Raji (cell line): Measurements from ENCODE around the gene LCAT.

ENCODE experiments used
- POLR2A ChIP-seq: IDR thresholded peaks from 2 replicates; pipeline ENCODE4 v1.6.1; 2011; ENCODE audit warnings: low read depth, low read length, control low read depth; ENCODE audit not compliant: insufficient read depth

The LCAT gene, protein sequence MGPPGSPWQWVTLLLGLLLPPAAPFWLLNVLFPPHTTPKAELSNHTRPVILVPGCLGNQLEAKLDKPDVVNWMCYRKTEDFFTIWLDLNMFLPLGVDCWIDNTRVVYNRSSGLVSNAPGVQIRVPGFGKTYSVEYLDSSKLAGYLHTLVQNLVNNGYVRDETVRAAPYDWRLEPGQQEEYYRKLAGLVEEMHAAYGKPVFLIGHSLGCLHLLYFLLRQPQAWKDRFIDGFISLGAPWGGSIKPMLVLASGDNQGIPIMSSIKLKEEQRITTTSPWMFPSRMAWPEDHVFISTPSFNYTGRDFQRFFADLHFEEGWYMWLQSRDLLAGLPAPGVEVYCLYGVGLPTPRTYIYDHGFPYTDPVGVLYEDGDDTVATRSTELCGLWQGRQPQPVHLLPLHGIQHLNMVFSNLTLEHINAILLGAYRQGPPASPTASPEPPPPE

DNA sequence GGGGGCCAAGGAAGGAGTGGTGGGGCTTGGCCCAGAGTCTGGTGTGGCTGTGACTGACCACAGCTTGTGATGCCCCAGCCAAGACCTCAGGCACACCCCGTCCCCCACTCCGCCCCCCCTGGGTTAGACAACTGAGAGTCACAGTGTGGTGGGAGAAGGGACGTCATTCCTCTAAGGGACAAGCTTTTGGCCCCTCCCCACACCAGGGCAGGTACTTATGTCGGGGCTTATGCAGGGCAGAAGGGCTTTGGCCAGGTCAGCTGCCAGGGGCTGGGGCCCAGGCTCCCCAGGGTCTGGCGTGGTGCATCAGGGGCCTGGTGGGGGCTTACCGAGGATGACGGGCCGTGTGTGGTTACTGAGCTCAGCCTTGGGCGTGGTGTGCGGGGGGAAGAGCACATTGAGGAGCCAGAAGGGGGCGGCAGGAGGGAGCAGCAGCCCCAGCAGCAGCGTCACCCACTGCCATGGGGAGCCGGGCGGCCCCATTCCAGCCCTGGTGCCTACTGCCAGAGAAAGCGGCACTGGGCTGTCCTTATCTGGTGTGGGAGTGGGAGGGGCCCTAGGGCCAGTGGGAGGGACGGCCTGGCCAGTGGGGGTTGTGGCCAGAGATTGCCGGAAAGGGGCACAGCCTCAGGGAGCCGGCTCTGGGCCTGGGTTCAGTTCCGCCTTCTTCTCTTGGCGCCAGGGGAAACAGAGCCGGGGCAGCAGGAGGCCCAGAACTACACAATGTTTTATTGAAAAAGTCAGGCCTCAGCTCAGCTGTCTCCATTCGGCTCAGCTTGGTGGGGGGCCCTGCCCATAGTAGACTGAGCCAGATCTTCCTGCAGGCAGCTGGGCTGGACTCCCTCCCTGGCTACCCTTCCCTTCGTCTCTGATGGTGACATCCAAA is at the start of gene LCAT:
Gene LCAT (minus strand): TSS at position 502 of the 886 bp plus-strand sequence. CDS start 19 bp downstream, at position 483.
- TF ChIP-seq POLR2A = no peak

DNA sequence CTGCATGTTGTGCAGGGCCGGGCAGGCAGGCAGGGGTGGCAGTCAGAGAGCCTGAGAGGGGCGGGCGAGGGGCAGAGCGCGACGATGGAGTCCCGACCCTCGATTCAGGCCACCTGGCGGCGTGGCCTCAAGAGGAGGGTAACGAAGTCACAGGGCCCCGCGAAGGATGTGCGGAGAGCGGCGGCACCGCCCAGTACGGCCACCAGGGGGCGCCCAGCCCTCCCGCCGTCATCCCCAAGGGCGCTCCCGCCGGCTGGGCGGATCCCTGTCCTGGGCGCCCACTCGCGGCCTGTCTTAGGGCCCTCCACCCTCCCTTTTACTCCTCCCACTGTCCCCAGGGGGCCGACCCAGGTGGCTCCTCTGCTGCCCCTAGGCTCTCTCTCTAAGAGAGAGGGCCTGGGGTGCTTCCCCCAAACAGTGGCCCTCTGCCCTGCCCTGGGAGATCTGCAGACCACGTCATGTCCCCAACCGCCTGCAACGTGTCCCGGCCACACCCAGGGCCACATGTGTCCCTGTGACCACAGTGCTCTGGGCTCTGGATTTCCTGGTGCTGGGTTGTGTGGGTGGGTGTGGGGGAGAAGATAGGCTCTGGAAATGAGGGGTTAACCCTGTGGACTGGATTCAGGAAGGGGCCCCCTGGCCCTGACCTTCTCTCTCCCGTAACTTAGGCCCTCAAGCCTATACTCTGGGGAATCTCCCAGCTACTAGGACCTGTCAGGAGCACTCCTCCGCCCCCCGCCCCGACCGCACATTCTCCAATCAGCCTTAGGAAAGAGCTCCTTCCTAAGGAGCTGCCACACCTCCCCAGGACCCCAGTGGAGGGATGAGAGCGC is 49.5 kb upstream of the LCAT start:
- peak; percentile 39 for TF ChIP-seq POLR2A

DNA sequence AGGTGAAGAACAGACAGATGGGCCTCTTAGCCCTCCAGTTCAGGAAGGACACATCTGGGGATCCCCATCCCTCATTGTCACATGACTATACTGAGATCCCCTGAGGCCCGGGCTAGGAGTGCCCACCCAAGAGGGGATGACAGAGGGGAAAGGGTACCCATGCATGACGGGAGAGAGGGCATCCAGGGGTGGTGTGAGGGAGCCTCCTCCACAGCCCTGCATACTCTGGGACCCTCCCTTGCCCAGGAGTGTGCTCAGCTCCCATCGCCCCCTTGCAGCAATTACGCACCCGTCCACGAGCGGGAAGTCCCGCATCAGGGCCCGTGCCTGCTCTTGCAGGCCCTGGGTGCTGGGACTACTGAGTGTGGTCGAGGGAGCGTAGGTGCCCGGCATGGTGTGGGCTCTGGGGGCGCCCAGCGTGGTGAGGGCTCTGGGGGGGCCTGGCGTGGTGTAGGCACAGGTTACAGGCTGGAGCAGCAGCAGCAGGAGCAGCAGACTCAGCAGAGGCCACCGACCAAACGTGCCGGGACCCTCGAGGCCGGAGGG is 48.8 kb upstream of the LCAT start:
- TF ChIP-seq POLR2A = no peak; the same call in 1 of the 2 replicates

DNA sequence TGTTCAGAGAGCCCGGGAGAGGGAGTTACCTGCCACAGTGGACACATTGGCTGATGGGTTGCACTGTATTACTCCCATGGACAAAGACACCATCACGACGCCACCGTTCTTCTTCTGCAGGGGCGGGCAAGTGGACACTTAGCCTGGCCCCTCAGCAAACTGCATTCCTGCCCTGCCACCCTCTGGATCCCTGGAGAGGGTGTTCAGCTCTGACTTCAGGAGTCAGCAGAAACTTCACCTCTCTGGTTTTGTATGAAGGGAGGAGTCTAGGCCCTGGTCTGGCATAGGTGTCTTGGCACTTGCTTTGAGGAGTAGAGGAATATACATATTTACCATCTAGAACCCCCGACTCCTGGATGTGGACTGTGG is 46.1 kb upstream of the LCAT start:
- no peak for TF ChIP-seq POLR2A

DNA sequence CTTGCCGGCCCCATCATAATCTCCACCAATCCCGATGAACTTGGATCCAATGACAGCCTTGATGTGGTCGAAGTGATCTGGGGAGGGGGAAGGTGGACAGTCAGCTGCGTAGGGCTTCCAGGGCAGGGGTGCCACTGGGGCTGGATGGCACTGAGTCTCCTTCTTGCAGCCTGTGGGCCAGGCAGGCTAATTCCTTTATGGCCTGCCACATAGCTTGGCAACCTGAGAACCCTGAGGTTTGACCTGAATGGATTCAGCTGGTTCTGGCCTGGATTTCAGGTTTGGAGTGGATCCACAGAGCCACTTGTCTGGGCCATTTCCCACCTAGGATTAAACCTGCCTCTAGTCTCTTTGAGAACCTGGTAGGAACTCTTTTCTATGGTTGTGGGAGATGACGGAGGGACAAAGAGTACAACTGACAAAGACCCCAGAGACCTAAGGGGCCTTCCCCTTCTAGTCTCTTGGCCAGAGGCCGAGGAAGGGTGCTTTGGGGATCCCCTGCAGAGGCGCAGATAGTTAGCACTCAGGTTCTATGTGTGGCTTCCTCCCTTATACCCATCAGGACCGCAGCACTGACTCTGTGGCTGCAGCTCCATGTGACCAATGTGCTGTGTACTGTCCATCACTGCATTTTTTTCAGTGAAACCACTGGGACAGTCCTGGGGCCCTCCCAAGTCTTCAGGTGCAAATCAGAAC is 45.5 kb upstream of the LCAT start:
- no peak for TF ChIP-seq POLR2A

DNA sequence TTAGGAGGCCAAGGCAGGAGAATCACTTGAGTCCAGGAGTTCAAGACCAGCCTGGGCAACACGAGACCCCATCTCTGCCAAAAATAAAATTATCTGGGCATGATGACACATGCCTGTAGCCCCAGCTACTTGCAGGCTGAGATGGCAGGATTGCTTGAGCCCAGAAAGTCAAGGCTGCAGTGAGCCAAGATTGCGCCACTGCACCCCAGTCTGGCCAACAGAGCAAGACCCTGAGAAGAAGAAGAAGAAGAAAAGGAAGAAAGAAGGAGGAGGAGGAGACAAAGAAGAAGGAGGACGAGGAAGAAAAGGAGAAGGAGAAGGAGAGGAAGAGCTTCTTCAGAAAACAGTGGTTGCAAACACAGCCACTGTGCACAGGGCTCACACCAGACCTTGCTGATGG is 44.8 kb upstream of the LCAT start:
- TF ChIP-seq POLR2A = no peak

DNA sequence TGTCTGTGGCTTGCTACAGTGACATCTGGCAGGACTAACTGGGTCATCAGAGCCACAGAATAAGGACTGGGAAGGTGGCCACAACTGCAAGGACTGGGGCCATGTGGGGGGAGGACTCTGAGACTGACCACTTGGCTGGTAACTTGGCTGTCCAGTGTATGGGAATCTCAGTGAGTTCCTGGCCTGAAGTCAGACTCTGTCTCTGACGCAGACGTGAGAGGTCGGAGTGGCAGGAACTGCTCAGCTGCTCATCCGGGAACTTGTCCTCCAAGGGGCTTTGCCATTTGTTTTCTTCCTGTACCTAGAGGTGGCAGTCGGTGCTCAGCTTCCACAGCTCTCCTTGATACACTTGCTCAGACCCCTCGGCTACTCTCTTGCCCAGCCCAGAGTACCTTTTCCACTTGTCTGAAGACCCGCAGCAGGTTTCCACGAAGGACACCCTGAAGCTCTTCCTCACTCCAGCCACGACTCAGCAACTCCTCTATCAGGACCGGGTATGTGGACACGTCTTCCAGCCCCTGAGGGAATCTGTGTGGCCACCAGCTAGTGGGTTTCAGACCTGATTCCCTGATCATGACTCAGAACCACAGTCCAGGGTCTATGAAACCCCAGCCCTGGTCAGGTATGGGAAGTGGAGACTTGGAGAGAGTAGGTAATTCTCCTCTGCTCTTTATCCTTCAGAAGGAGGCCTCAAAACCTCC is 43.7 kb upstream of the LCAT start:
- no peak for TF ChIP-seq POLR2A

DNA sequence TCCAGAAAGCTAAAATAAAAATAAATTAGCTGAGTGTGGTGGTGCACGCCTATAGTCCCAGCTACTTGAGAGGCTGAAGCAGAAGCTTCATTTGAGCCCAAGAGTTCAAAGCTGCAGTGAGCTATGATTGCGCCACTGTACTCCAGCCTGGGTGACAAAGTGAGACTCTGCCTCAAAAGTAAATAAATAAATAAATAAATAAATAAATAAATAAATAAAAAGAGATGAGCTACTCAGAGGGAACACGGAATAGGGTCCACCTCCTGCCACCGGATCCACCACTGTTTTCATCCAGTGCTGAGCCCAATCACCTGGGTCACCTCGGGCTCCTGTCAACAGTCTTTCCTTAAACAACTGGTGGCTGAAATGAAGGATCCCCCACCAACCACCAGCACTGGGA is 43.0 kb upstream of the LCAT start:
- TF ChIP-seq POLR2A = no peak

DNA sequence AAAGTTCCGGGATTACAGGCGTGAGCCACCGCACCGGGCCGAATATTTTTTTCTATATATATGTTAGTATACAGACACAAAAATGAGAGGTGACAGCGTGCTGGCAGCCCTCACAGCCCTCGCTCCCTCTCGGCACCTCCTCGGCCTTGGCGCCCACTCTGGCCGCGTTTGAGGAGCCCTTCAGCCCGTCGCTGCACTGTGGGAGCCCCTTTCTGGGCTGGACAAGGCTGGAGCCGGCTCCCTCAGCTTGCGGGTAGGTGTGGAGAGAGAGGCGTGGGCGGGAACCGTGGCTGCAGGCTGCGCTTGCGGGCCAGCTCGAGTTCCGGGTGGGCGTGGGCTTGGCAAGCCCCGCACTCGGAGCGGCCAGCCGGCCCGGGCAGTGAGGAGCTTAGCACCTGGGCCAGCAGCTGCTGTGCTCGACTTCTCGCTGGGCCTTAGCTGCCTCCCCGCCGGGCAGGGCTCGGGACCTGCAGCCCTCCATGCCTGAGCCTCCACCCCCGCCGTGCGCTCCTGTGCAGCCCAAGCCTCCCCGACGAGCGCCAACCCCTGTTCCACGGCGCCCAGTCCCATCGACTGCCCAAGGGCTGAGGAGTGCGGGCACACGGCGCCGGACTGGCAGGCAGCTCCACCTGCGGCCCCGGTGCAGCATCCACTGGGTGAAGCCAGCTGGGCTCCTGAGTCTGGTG is 38.2 kb upstream of the LCAT start:
- no peak for TF ChIP-seq POLR2A

DNA sequence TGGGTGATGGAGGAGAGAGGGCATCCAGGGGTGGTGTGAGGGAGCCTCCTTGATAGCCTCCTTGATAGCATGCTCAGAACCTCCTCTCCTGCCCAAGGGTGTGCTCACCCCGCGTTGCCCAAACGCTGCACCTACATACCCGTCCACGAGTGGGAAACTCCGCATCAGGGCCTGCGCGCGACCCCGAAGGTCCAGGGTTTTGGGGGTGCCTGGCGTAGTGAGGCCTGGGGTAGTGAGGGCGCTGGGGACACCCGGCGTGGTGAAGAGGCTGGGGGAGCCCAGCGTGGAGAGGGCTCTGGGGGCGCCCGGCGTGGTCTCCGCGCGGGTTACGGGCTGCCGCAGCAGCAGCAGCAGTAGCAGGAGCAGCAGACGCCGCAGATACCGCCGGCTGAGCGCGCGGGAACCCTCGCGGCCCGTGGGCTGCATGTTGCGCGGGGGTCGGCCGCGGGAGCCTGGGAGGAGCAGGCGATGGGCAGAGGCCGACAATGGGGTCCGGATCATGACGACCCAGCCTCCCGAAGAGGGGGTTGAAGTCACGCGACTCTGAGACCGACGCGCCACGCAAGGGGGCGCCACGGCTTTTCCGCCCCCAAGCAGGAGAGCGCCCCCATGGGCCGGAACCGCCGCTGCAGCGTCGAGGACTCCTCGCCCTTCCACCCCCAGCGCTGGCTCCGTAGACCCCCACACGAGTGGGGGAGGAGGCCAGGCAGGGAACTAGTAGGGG is 36.2 kb upstream of the LCAT start, which contains the start of gene DPEP3:
Gene DPEP3 (minus strand): TSS at position 545 of the 724 bp plus-strand sequence. CDS start 119 bp downstream, at position 426.
- TF ChIP-seq POLR2A = no peak

DNA sequence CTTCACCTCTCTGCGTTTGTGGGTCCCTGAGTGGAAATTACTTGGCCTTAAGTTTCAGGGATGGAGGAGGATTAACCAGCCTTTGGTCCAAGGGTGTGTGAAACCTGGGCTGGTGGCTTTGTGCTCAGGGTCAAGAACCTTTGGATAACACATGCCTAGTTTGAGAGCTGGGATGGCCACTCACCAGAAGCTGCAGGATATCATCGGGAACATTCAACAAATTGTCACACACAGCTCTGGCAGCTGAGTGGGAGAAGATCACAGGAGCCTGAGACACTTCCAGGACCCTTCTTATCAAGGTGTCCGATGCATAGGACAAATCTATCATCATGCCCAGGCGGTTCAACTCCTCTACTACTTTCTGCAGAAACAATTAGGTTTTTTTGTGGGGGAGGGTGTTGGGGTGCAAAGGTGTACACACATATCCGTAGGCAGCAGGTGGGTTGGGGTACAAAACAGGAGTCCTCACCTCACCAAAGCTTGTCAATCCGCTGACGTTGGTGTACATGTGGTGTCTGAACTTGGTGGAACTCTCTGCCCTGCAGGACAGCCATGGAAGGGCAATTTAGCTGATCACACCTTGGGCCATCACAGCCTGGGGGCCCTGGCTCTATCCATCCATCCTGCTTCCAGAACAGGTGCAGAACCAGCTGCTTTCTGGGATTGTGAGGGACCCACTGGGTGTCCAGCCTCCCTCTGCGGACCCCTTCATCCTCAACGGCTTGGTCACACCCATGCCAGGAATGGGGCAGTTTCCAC is 33.7 kb upstream of the LCAT start:
- no peak for TF ChIP-seq POLR2A

DNA sequence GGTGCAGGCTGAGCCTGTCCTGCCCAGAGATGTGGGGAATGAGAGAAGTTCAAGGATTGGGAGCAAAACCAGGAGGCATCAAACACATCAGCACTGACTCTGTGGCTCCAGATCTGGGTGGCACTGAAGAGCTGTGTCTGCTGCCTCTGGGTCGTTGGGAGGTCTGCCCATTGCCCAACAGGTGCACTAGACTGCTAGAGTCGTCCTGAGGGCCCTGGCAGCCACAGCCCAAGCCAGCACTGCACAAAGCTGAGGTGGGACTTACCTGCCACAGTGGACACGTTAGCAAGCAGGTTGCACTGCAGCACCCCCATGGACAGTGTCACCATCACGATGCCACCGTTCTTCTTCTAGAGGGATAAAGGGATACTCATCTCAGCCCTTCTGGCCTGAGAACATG is 33.1 kb upstream of the LCAT start:
- TF ChIP-seq POLR2A = no peak
